Stimulated activated CD4-positive, alpha-beta T cell treated with anti-CD3 and anti-CD28 coated beads, Interleukin-2, amount 100 ng/mL, for 48 hours (primary cell): ENCODE results near the gene CHML.
"Not testable (repeated sequence)": the region's sequence is repeated elsewhere in the genome, so short reads cannot be mapped to it uniquely, and the experiment has no call there.

Experiments used
- DNase-seq, 2 donors: peaks; one replicate each; pipeline ENCODE4 v3.0.0-alpha.2; 2020

Gene CHML

DNA sequence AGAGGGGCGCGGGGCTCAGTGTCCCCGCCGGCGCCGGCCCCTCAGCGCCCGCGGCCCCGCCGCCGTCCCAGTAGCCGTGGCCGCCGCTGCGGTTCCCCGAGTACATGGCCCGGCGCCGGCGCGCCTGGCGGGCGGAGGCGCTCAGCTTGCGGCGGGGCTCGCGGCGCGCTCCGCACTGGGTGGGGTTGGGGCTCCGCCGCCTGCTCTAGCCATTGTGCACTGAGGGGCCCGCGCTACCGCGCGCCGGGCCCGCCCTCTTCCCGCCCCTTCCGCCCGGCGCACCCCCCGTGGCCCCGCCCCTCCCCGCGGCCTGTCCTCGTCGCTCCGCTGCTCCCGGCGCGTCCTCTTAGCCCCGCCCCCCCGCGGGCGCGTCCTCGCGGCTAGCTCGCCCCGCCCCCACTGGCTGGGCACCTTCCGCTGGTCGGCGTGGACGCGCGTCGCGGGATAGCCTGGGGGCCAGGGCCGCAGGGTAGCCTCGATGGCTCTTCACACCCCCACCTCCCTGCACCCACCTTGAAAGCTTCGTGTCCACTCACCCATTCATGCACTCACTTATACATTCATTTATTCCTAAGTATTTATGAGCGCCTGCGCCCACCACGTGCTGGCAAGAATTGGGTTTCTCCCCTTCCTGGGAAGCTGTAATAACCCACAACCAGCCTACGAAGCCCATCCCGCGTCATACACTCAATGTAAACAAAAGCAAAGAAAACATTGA lies at the start of gene CHML, which contains the start of gene OPN3:
Gene CHML, minus strand, starts transcription at position 221 of the 718 bp plus-strand sequence. CDS start 4,603 bp downstream, outside the sequence.
Gene OPN3, minus strand, starts transcription at position 221 of the 718 bp plus-strand sequence. Its CDS starts 115 bp downstream, at position 106.
- peak; percentile 93 to 96 for DNase-seq

- DNase-seq, result no peak
These were observed 48.8 kb upstream of the CHML start for GRCh38 chr1:241688940-241689368.

GRCh38 chr1:241684108-241684507 lies 43.9 kb upstream of the CHML start:
- no peak for DNase-seq

- no peak for DNase-seq
These were observed 42.8 kb upstream of the CHML start for GRCh38 chr1:241682921-241683320.

GRCh38 chr1:241681861-241682448 lies 41.8 kb upstream of the CHML start:
- not testable (repeated sequence) for DNase-seq

- no peak for DNase-seq
These were observed 39.8 kb upstream of the CHML start for GRCh38 chr1:241679961-241680360.

DNA sequence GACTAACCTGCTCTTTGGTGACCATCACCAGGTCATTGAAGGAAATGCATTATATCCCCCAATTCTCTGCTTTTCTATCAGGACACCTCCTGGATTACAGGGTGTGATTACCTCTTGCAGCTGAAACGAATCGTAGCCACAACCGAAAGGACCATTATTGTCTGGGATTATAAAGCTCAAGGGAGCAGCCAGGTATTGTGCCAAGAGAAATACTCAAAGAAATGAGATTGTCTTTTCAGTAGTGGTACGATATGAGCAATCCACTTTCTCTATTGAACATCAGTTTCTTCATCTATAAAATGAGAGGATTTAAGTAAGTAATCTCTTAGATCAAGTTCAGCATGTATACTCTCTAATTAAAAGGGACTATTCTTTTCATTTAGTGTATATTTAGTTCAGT lies 39.2 kb upstream of the CHML start:
- DNase-seq, result no peak

DNA sequence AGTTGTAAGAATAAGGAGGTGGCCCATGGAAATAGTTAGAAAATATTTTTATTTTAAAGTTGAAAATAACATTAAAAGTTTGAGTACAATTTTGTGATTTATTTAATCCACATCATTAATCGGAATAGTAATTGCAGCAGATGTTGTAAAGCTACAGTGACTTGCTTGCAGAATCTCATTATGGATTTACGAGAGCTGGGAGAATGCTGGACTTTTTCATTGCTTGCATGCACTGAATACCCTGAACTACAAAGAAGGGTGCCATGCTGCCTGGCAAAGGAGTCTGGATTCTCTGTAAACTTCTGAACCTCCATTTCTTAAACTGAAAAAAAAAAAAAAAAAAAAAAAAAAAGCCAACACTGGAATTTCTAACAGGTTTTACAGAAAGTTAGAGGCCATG lies 38.4 kb upstream of the CHML start:
- DNase-seq, result no peak

GRCh38 chr1:241677201-241677600 lies 37.0 kb upstream of the CHML start:
- peak in 1 of 2 donors; percentile 3 for DNase-seq

GRCh38 chr1:241675983-241676382 lies 35.8 kb upstream of the CHML start:
- DNase-seq, result no peak

DNA sequence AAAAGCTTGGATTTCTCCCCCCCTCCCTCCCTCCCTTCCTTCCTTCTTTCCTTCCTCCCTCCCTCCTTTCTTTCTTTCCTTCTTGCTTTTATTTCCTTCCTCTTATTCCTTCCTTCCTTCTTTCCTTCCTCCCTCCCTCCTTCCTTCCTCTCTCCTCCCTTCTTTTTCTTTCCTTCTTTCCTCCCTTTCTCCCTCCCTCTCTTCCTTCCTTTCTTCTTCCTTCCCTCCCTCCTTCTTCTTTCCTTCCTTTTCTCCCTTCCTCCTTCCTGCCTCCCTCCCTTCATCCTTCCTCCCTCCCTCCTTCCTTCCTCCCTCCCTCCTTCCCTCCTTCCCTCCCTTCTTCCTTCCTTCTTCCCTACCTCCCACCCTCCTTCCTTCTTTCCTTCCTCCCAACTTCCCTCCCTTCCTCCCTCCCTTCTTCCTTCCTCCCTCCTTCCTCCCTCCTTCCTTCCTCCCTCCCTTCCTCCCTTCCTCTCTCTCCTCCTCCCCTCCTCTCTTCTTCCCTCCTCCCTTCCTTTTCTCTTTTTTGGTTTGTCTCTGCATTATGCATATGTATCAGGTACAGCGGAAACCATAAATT lies 34.7 kb upstream of the CHML start:
- DNase-seq, result no peak

- DNase-seq, result no peak
These were observed 32.1 kb upstream of the CHML start for GRCh38 chr1:241672301-241672700.

DNA sequence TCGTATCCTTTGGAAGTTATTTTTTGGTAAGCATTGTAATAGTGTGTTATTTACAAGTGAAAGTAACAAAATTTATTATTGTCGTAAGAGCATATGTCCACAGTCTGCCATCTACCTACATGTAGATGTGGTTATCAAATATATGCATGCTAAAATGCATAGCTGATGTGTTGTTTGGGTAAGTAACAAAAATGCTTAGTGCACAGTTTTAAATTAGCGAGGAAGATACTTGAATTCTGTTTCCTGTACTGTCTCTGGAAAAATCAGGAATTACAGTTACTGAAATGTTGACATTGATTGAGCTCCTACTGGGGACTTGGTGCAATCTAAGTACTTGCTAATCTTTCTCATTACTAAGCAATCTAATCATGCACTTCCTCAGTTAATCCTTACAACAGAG lies 26.2 kb upstream of the CHML start:
- no peak for DNase-seq

- no peak for DNase-seq
These were observed 20.3 kb upstream of the CHML start for GRCh38 chr1:241660424-241660972.

DNA sequence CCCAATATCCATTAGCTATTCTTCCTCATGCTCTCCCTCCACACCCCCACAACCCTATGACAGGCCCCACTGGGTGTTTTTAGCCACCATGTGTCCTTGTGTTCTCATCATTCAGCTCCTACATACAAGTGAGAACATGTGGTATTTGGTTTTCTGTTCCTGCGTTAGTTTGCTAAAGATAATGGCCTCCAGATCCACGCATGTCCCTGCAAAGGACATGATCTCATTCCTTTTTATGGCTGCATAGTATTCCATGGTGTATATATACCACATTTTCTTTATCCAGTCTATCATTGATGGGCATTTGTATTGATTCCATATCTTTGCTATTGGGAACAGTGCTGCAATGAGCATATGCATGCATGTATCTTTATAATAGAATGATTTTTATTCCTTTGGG lies 18.8 kb upstream of the CHML start:
- not testable (repeated sequence) for DNase-seq

- no peak for DNase-seq
These were observed 18.1 kb upstream of the CHML start for GRCh38 chr1:241658081-241658793.

- DNase-seq, result no peak
These were observed 14.5 kb upstream of the CHML start for GRCh38 chr1:241654641-241655040.

GRCh38 chr1:241654019-241654418 lies 13.8 kb upstream of the CHML start:
- no peak for DNase-seq

DNA sequence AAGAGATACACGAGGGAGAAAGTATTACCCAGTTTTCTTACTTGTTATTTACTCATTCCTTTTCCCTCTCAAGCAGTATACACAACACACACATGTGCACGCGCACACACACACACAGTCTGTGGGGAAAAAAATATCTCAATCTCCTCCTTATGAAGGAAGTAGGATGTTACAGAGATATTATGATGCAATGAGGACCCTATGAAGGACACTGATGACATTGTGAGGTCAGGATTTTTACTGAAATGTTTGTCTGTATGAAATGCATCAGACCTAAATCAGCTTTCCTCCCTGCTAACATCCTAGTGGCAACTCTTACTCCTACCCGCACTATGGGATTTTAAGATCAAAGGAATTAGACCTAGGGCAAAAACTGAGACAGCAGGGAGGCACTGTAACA lies 11.8 kb upstream of the CHML start, which contains the start of gene WDR64:
Gene WDR64, plus strand, starts transcription at position 270 of the 400 bp plus-strand sequence. CDS start 204 bp downstream, outside the sequence.
- no peak for DNase-seq

- no peak for DNase-seq
These were observed 8.0 kb upstream of the CHML start for GRCh38 chr1:241648159-241648558.

GRCh38 chr1:241647658-241648057 lies 7.5 kb upstream of the CHML start:
- no peak for DNase-seq

DNA sequence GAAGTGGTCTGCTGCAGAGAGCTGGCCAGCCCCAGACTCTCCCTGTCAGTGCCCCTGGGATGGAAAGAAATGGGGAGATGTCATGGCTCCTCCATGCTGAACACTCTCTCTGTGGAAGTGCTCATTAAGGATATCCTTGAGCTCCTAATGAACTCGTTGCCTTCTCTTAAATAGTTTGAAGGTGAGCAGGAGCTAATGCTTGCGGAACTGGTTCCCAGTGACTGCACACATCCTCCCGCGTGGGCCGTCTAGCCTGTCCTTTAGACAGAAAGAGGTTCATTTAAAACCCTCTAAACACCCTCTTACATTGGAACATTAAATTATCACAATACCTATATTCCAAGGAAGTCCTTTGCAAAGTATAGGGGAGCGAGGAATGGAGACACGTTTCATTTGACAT lies 6.0 kb upstream of the CHML start:
- no peak for DNase-seq

DNA sequence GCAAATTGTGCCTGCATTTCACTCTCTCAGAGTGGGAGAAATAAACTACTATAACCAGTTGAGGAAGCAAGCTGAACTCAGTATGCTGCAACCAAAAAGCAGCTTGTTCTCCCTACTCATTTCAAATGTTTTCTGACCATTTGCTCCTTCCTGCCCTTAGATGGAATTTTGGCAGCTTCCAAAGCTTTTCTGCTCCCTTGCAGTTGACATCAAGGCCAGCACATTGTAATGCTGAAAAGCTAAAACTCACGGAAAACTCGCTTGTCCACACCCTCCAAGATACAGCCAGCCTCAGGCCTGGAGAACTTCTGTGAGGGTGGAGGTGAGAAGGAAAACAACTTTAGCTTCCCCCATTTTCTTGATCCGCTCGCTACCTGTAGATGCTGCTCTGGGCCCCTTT lies 5.0 kb upstream of the CHML start:
- no peak for DNase-seq
